H1 (cell line): Measurements from ENCODE around the gene IL12B.
A peak's percentile ranks its signal among the peaks of the same experiment; 100 is the strongest.

Source experiments
- CEBPB ChIP-seq: IDR thresholded peaks from 2 replicates; pipeline ENCODE4 v1.6.1; 2012; ENCODE audit warnings: low read depth, low read length
- CHD1 ChIP-seq: IDR thresholded peaks from 2 replicates; pipeline ENCODE4 v1.6.1; 2012; ENCODE audit warnings: low read depth, low read length, improper control_type of control experiment
- CTCF ChIP-seq, 3 experiments: IDR thresholded peaks; 1 replicate in 2 of 3; 2 replicates in 1 of 3; pipeline versions ENCODE4 v1.5.1 to v1.6.1; 2011; ENCODE audit warnings: low read length in 3 of 3, mild to moderate bottlenecking in 3 of 3, inconsistent platforms in 2 of 3, low read depth in 1 of 3, moderate library complexity in 1 of 3; ENCODE audit not compliant: insufficient read depth in 1 of 3; ENCODE audit errors: control extremely low read depth in 1 of 3
- EGR1 ChIP-seq: IDR thresholded peaks from 2 replicates; pipeline ENCODE4 v1.6.1; 2011; ENCODE audit warnings: low read depth, low read length, borderline replicate concordance
- EP300 ChIP-seq, 2 experiments: IDR thresholded peaks; 1 replicate in 1 of 2; 2 replicates in 1 of 2; pipeline ENCODE4 v1.6.1; 2011 to 2012; ENCODE audit warnings: low read depth in 2 of 2, low read length in 2 of 2, mild to moderate bottlenecking in 2 of 2, borderline replicate concordance in 1 of 2, inconsistent platforms in 1 of 2, moderate library complexity in 1 of 2
- HDAC6 ChIP-seq: IDR thresholded peaks from one replicate; pipeline ENCODE4 v1.7.1; 2012; ENCODE audit warnings: low read depth, mild to moderate bottlenecking, inconsistent platforms, low read length, moderate library complexity
- KDM1A ChIP-seq: fragments of 200-600, 300-600 bp; sonication (generic); IDR thresholded peaks from 2 replicates; pipeline ENCODE4 v1.7.1; 2016; ENCODE audit warnings: mild to moderate bottlenecking, low read length, borderline replicate concordance
- MAX ChIP-seq: IDR thresholded peaks from 2 replicates; pipeline ENCODE4 v1.6.1; 2012; ENCODE audit warnings: inconsistent platforms
- POLR2A ChIP-seq, 2 experiments: IDR thresholded peaks; 1 replicate in 1 of 2; 2 replicates in 1 of 2; pipeline ENCODE4 v1.6.1; 2011; ENCODE audit warnings: low read depth in 2 of 2, low read length in 2 of 2, mild to moderate bottlenecking in 2 of 2; ENCODE audit errors: control extremely low read depth in 1 of 2
- SIN3A ChIP-seq, 2 experiments: IDR thresholded peaks in 1 of 2; conservative IDR thresholded peaks in 1 of 2; 2 replicates each; pipeline ENCODE4 v1.6.1; 2011 to 2012; ENCODE audit warnings: low read length in 2 of 2, improper control_type of control experiment in 1 of 2, low read depth in 1 of 2, mild to moderate bottlenecking in 1 of 2
- TCF12 ChIP-seq: IDR thresholded peaks from 2 replicates; pipeline ENCODE4 v1.6.1; 2011; ENCODE audit warnings: low read depth, mild to moderate bottlenecking, low read length

- TF ChIP-seq CTCF (IDR thresholded peaks at IDR 0.05; ENCODE audit: control extremely low read depth in 1 of 3, insufficient read depth in 1 of 3, low read depth in 1 of 3, low read length in 3 of 3): peak in 2 of 3 experiments; percentile 35 to 43; a peak in 2 of 4 replicates
- TF ChIP-seq CHD1: no peak
- no peak for TF ChIP-seq CEBPB
- no peak for TF ChIP-seq EGR1
- TF ChIP-seq MAX: no peak
- TF ChIP-seq HDAC6: no peak
- no peak for TF ChIP-seq EP300 (IDR thresholded peaks at IDR 0.05; ENCODE audit: borderline replicate concordance in 1 of 2, low read depth in 2 of 2, low read length in 2 of 2)
- no peak for TF ChIP-seq SIN3A (conservative IDR thresholded peaks at IDR 0.05 in 1 of 2, IDR thresholded peaks at IDR 0.05 in 1 of 2; ENCODE audit: low read depth in 1 of 2, low read length in 2 of 2)
- TF ChIP-seq KDM1A: no peak
- TF ChIP-seq TCF12: no peak
- TF ChIP-seq POLR2A (IDR thresholded peaks at IDR 0.05; ENCODE audit: control extremely low read depth in 1 of 2, low read depth in 2 of 2, low read length in 2 of 2): no peak
Observed at GRCh38 chr5:159286420-159287035, 43.8 kb downstream of the IL12B start.
